ENCODE measurements around the gene ZNF507. TPM values are rescaled to one million over a fixed set of nuclear protein-coding genes. Genes with fewer than 3 reads are reported as not detected.
A peak's percentile ranks its signal among the peaks of the same experiment; 100 is the strongest.

Gene ZNF507
- total RNA-seq = 21.5 TPM
- long read RNA-seq, full-length matches to known transcripts = 7 of 18 reads
- long read RNA-seq, partial matches to known transcripts = 4 of 18 reads
- long read RNA-seq, other reads (novel, unspliced or antisense) = 7 of 18 reads

- intact Hi-C loops (cut with DNase I) = loop anchor here (5.0 to 10.0 kb wide), 3 partner anchors 62 to 729 kb away; partner anchors contain the start of genes DPY19L3 and PDCD5
Observed at GRCh38 chr19:32345261-32346207, at the start of gene ZNF507. Gene ZNF507 (plus strand): TSS chr19:32345610. CDS start chr19:32352831, 7,221 bp downstream.

GRCh38 chr19:32296694-32297093 is 48.7 kb upstream of the ZNF507 start:
- no peak for DNase-seq (ENCODE audit: low spot score)
- intact Hi-C loops (cut with DNase I) = no loop called here

More at GRCh38 chr19:32345261-32346207, at the start of gene ZNF507:
- peak; percentile 93 for DNase-seq (ENCODE audit: low spot score)

- intact Hi-C loops (cut with DNase I) = no loop called here
- no peak for DNase-seq (ENCODE audit: low spot score)
Observed at GRCh38 chr19:32302778-32303177, 42.6 kb upstream of the ZNF507 start.

GRCh38 chr19:32303193-32303592 is 42.2 kb upstream of the ZNF507 start:
- intact Hi-C loops (cut with DNase I) = no loop called here
- DNase-seq (ENCODE audit: low spot score) = no peak

GRCh38 chr19:32307591-32307990 is 37.8 kb upstream of the ZNF507 start:
- no peak for DNase-seq (ENCODE audit: low spot score)
- intact Hi-C loops (cut with DNase I) = no loop called here

- intact Hi-C loops (cut with DNase I) = no loop called here
Observed at GRCh38 chr19:32308431-32309077, 36.9 kb upstream of the ZNF507 start.

GRCh38 chr19:32309711-32310390 is 35.6 kb upstream of the ZNF507 start:
- intact Hi-C loops (cut with DNase I) = no loop called here
- no peak for DNase-seq (ENCODE audit: low spot score)

More at GRCh38 chr19:32308431-32309077, 36.9 kb upstream of the ZNF507 start:
- no peak for DNase-seq (ENCODE audit: low spot score)

- no peak for DNase-seq (ENCODE audit: low spot score)
- intact Hi-C loops (cut with DNase I) = no loop called here
Observed at GRCh38 chr19:32311371-32311770, 34.0 kb upstream of the ZNF507 start.

GRCh38 chr19:32313569-32314265 is 31.7 kb upstream of the ZNF507 start:
- no peak for DNase-seq (ENCODE audit: low spot score)
- intact Hi-C loops (cut with DNase I) = no loop called here

GRCh38 chr19:32316034-32316433 is 29.4 kb upstream of the ZNF507 start:
- intact Hi-C loops (cut with DNase I) = no loop called here
- no peak for DNase-seq (ENCODE audit: low spot score)

- no peak for DNase-seq (ENCODE audit: low spot score)
- intact Hi-C loops (cut with DNase I) = no loop called here
Observed at GRCh38 chr19:32317086-32317485, 28.3 kb upstream of the ZNF507 start.

- DNase-seq (ENCODE audit: low spot score) = no peak
- intact Hi-C loops (cut with DNase I) = no loop called here
Observed at GRCh38 chr19:32318884-32319520, 26.4 kb upstream of the ZNF507 start.

GRCh38 chr19:32322541-32322940 is 22.9 kb upstream of the ZNF507 start:
- no peak for DNase-seq (ENCODE audit: low spot score)
- intact Hi-C loops (cut with DNase I) = no loop called here

- intact Hi-C loops (cut with DNase I) = no loop called here
Observed at GRCh38 chr19:32324631-32325285, 20.7 kb upstream of the ZNF507 start.

GRCh38 chr19:32330213-32330857 is 15.1 kb upstream of the ZNF507 start:
- intact Hi-C loops (cut with DNase I) = no loop called here
- no peak for DNase-seq (ENCODE audit: low spot score)

More at GRCh38 chr19:32324631-32325285, 20.7 kb upstream of the ZNF507 start:
- DNase-seq (ENCODE audit: low spot score) = no peak

- no peak for DNase-seq (ENCODE audit: low spot score)
- intact Hi-C loops (cut with DNase I) = no loop called here
Observed at GRCh38 chr19:32333227-32333626, 12.2 kb upstream of the ZNF507 start.

- DNase-seq (ENCODE audit: low spot score) = no peak
- intact Hi-C loops (cut with DNase I) = no loop called here
Observed at GRCh38 chr19:32336259-32337083, 8.9 kb upstream of the ZNF507 start.

Data from cardiac septum (tissue), 1 donor.